Natural killer cell (primary cell): ENCODE data around the gene FHOD3. TPM values are rescaled to one million over a fixed set of nuclear protein-coding genes. Genes with fewer than 3 reads are reported as not detected.

ENCODE experiments used
- ATAC-seq, 3 donors: fragments of 150-1000 bp in 2 of 3; fragments of 200-7000 bp in 1 of 3; cut with Tn5 transposase; 1 replicate in 1 of 3; 2 replicates in 2 of 3; pipeline ENCODE4 v1.10.0; 2021; ENCODE audit warnings: mild to moderate bottlenecking in 2 of 3, moderate library complexity in 2 of 3
- DNase-seq, 2 donors: peaks; one replicate each; pipeline versions ENCODE4 v3.0.0 to v3.0.0-alpha.2; 2013 to 2021; ENCODE audit warnings: mixed read lengths in 1 of 2
- H3K27ac ChIP-seq: one replicate; pipeline ENCODE4 v1.5.1; 2013; ENCODE audit warnings: mild to moderate bottlenecking, low read length
- H3K27me3 ChIP-seq: one replicate; pipeline ENCODE4 v1.6.1; 2013; ENCODE audit warnings: low read length; ENCODE audit not compliant: control insufficient read depth, insufficient read depth
- H3K36me3 ChIP-seq: one replicate; pipeline ENCODE4 v1.6.1; 2013; ENCODE audit warnings: low read length; ENCODE audit not compliant: control insufficient read depth, insufficient read depth
- H3K4me1 ChIP-seq: one replicate; pipeline ENCODE4 v1.6.1; 2013; ENCODE audit warnings: low read length; ENCODE audit not compliant: control insufficient read depth, insufficient read depth
- H3K4me3 ChIP-seq: one replicate; pipeline ENCODE4 v1.5.1; 2013; ENCODE audit warnings: low read length
- H3K9me3 ChIP-seq: one replicate; pipeline ENCODE4 v1.6.1; 2013; ENCODE audit warnings: low read length; ENCODE audit not compliant: control insufficient read depth, insufficient read depth
- H3K27ac Mint-ChIP-seq, 2 donors: one replicate each; pipeline ENCODE4 v1.8.0; 2022; ENCODE audit warnings: mild to moderate bottlenecking in 2 of 2, mixed read lengths in 2 of 2, moderate library complexity in 1 of 2
- H3K27me3 Mint-ChIP-seq, 2 donors: one replicate each; pipeline ENCODE4 v1.8.0; 2022; ENCODE audit warnings: low read depth in 2 of 2, mixed read lengths in 2 of 2
- H3K36me3 Mint-ChIP-seq: one replicate; pipeline ENCODE4 v1.8.0; 2022; ENCODE audit warnings: mixed read lengths
- H3K4me1 Mint-ChIP-seq, 2 donors: one replicate each; pipeline ENCODE4 v1.8.0; 2022; ENCODE audit warnings: mixed read lengths in 2 of 2
- H3K4me3 Mint-ChIP-seq: one replicate; pipeline ENCODE4 v1.8.0; 2022; ENCODE audit warnings: mild to moderate bottlenecking, moderate library complexity, mixed read lengths
- H3K9me3 Mint-ChIP-seq, 2 donors: one replicate each; pipeline ENCODE4 v1.8.0; 2022; ENCODE audit warnings: mixed read lengths in 2 of 2
- WGBS: methylation state at CpG from one replicate; pipeline ENCODE4 v1.1.7; 2013; ENCODE audit warnings: missing lambda C conversion rate; ENCODE audit not compliant: insufficient coverage; 5-methylcytosine and 5-hydroxymethylcytosine counted together
- intact Hi-C: fragments of 100-400 bp; cut with micrococcal nuclease; formaldehyde crosslinking; loops from one replicate; pipeline ENCODE4 v1.14.2; 2022
- total RNA-seq, 4 donors: library from RNA; stranded (reverse); fragments of 120-200 nt in 1 of 4; gene quantifications; one replicate each; pipeline versions ENCODE4 v1.2.3 to v1.2.4, GENCODE V29; 2013 to 2022
- TF ChIP-seq, protein P1 (sequence below): fragments of 200-600 bp; IDR thresholded peaks from one replicate; pipeline ENCODE4 v1.8.0; 2022; ENCODE audit warnings: antibody characterized with exemption

Gene FHOD3
- total RNA-seq, 3 donors from 2014 or later (not counting 1 experiment from before 2014, with no cell fraction given) = not detected

- H3K27me3 ChIP-seq = no peaks in the 10 kb centered on the region
- ATAC-seq = no peak
- DNase-seq = no peak
- Mint-ChIP-seq H3K9me3 (no peaks in the 10 kb centered on the region), H3K36me3 (no peaks in the 10 kb centered on the region), H3K27ac (no peak overlapping the region), H3K4me3 (no peak overlapping the region), H3K4me1 (no peaks in the 10 kb centered on the region), H3K27me3 (no peaks in the 10 kb centered on the region)
- H3K4me1 ChIP-seq = no peaks in the 10 kb centered on the region
- no peaks in the 10 kb centered on the region for H3K9me3 ChIP-seq
- TF ChIP-seq, protein P1, sequence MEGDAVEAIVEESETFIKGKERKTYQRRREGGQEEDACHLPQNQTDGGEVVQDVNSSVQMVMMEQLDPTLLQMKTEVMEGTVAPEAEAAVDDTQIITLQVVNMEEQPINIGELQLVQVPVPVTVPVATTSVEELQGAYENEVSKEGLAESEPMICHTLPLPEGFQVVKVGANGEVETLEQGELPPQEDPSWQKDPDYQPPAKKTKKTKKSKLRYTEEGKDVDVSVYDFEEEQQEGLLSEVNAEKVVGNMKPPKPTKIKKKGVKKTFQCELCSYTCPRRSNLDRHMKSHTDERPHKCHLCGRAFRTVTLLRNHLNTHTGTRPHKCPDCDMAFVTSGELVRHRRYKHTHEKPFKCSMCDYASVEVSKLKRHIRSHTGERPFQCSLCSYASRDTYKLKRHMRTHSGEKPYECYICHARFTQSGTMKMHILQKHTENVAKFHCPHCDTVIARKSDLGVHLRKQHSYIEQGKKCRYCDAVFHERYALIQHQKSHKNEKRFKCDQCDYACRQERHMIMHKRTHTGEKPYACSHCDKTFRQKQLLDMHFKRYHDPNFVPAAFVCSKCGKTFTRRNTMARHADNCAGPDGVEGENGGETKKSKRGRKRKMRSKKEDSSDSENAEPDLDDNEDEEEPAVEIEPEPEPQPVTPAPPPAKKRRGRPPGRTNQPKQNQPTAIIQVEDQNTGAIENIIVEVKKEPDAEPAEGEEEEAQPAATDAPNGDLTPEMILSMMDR = no peak
- H3K27ac ChIP-seq = no peak overlapping the region
- WGBS = 86% methylated on average over 5 of the region's 5 CpGs
- H3K36me3 ChIP-seq = no peaks in the 10 kb centered on the region
- intact Hi-C loops = no loop called here
- no peak overlapping the region for H3K4me3 ChIP-seq
Observed at GRCh38 chr18:36592282-36592681, 294.8 kb downstream of the FHOD3 start.

- no peak overlapping the region for H3K4me3 Mint-ChIP-seq
- no peaks in the 10 kb centered on the region for H3K9me3 ChIP-seq
- DNase-seq (no peak), ATAC-seq (no peak)
- H3K36me3 ChIP-seq = no peaks in the 10 kb centered on the region
- no peaks in the 10 kb centered on the region for H3K36me3 Mint-ChIP-seq
- intact Hi-C loops = no loop called here
- H3K4me1 Mint-ChIP-seq = no peaks in the 10 kb centered on the region
- no peaks in the 10 kb centered on the region for H3K9me3 Mint-ChIP-seq
- no peak overlapping the region for H3K27ac ChIP-seq
- H3K4me1 ChIP-seq = no peaks in the 10 kb centered on the region
- H3K27ac Mint-ChIP-seq = no peak overlapping the region
- TF ChIP-seq, protein P1 = no peak
- H3K27me3 ChIP-seq = no peaks in the 10 kb centered on the region
- H3K4me3 ChIP-seq = no peak overlapping the region
- no peaks in the 10 kb centered on the region for H3K27me3 Mint-ChIP-seq
Observed at GRCh38 chr18:36593001-36593400, 295.5 kb downstream of the FHOD3 start.

DNA sequence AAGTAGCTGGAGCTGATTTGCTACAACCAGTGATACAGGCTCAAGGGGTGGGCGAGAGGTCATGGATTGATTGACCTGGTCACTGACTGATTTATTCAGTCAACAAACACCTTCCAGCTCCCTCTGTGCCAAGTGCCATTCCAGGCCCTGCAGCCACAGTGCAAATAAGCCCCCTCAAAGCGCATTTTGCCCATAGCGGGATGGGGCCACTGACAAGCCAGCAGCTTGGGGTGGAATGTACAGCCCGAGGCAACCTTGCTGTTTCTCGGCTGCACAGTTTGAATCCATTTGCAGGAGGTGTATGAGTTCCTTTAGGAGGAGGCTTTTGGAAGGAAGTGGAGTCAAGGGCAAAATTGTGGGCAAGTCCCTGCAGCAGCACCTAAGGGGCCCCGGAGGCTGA is 296.1 kb downstream of the FHOD3 start:
- H3K27ac Mint-ChIP-seq = no peak overlapping the region
- no peak for ATAC-seq
- no peaks in the 10 kb centered on the region for H3K27me3 ChIP-seq
- H3K27me3 Mint-ChIP-seq = no peaks in the 10 kb centered on the region
- H3K4me1 ChIP-seq = no peaks in the 10 kb centered on the region
- H3K9me3 ChIP-seq = no peaks in the 10 kb centered on the region
- DNase-seq = no peak
- intact Hi-C loops = no loop called here
- no peak overlapping the region for H3K4me3 ChIP-seq
- H3K4me3 Mint-ChIP-seq = no peak overlapping the region
- H3K27ac ChIP-seq = no peak overlapping the region
- H3K36me3 Mint-ChIP-seq = no peaks in the 10 kb centered on the region
- 96% methylated on average over 6 of the region's 6 CpGs for WGBS
- TF ChIP-seq, protein P1 = no peak
- no peaks in the 10 kb centered on the region for H3K4me1 Mint-ChIP-seq
- no peaks in the 10 kb centered on the region for H3K9me3 Mint-ChIP-seq
- H3K36me3 ChIP-seq = no peaks in the 10 kb centered on the region

- TF ChIP-seq, protein P1 = no peak
- H3K9me3 Mint-ChIP-seq = no peaks in the 10 kb centered on the region
- no peak for DNase-seq
- intact Hi-C loops = no loop called here
- H3K9me3 ChIP-seq = no peaks in the 10 kb centered on the region
- no peaks in the 10 kb centered on the region for H3K27me3 ChIP-seq
- ATAC-seq = no peak
- no peaks in the 10 kb centered on the region for H3K27me3 Mint-ChIP-seq
- H3K36me3 ChIP-seq = no peaks in the 10 kb centered on the region
- H3K27ac ChIP-seq = no peak overlapping the region
- no peak overlapping the region for H3K4me3 ChIP-seq
- H3K27ac Mint-ChIP-seq = no peak overlapping the region
- WGBS = 89% methylated on average over 9 of the region's 9 CpGs
- no peaks in the 10 kb centered on the region for H3K4me1 ChIP-seq
- no peaks in the 10 kb centered on the region for H3K36me3 Mint-ChIP-seq
- no peaks in the 10 kb centered on the region for H3K4me1 Mint-ChIP-seq
- no peak overlapping the region for H3K4me3 Mint-ChIP-seq
Observed at GRCh38 chr18:36594621-36595020, 297.1 kb downstream of the FHOD3 start.
